ENCODE data around the gene ADCY7. TPM values are rescaled to one million over a fixed set of nuclear protein-coding genes. Genes with fewer than 3 reads are reported as not detected.

Gene ADCY7
- total RNA-seq, 1 donor from 2014 or later = 30.3 TPM

GRCh38 chr16:50304467-50305440 lies 38.4 kb downstream of the ADCY7 start:
- Histone ChIP-seq H4K20me1 (ENCODE audit: insufficient read depth, low read length) (no peaks in the 10 kb centered on the region), H3K4me2 (ENCODE audit: low read length) (no peak overlapping the region), H3K27me3 (ENCODE audit: insufficient read depth, low read length) (no peaks in the 10 kb centered on the region), H3K4me3 (ENCODE audit: insufficient read depth, low read depth, low read length) (no peak overlapping the region), H3K36me3 (ENCODE audit: insufficient read depth, low read length) (no peaks in the 10 kb centered on the region), H3K79me2 (ENCODE audit: insufficient read depth, low read length) (no peaks in the 10 kb centered on the region), H3K9me3 (ENCODE audit: insufficient read depth, low read depth, low read length) (no peaks in the 10 kb centered on the region), H3K4me1 (ENCODE audit: insufficient read depth, low read length) (peaks cover 20% of the 10 kb centered on the region), H2AFZ (ENCODE audit: low read depth, low read length) (no peak overlapping the region), H3K27ac (ENCODE audit: low read depth, low read length) (no peak overlapping the region), H3K9ac (ENCODE audit: low read length) (no peak overlapping the region)
- Mint-ChIP-seq H3K4me3 (ENCODE audit: unreplicated experiment) (no peak overlapping the region), H3K27me3 (ENCODE audit: low read depth, unreplicated experiment) (no peaks in the 10 kb centered on the region), H3K27ac (ENCODE audit: unreplicated experiment) (no peak overlapping the region), H3K9me3 (ENCODE audit: unreplicated experiment) (no peaks in the 10 kb centered on the region), H3K36me3 (ENCODE audit: low read depth, unreplicated experiment) (peaks cover 4% of the 10 kb centered on the region), H3K4me1 (ENCODE audit: low read depth, unreplicated experiment) (peaks cover 24% of the 10 kb centered on the region)
- DNase-seq (ENCODE audit: low read depth) (no peak), FAIRE-seq (no peak)
- no peak for TF ChIP-seq EZH2 (IDR thresholded peaks at IDR 0.05; ENCODE audit: insufficient read depth, low read length)
- TF ChIP-seq CTCF (IDR thresholded peaks at IDR 0.05; ENCODE audit: insufficient read depth, low read depth, low read length) = no peak

GRCh38 chr16:50305441-50306061 lies 39.2 kb downstream of the ADCY7 start:
- no peak overlapping the region for H3K27ac ChIP-seq (ENCODE audit: low read depth, low read length)
- Mint-ChIP-seq H3K4me3 (ENCODE audit: unreplicated experiment) (no peak overlapping the region), H3K9me3 (ENCODE audit: unreplicated experiment) (no peaks in the 10 kb centered on the region), H3K27ac (ENCODE audit: unreplicated experiment) (no peak overlapping the region), H3K27me3 (ENCODE audit: low read depth, unreplicated experiment) (no peaks in the 10 kb centered on the region), H3K4me1 (ENCODE audit: low read depth, unreplicated experiment) (peaks cover 30% of the 10 kb centered on the region), H3K36me3 (ENCODE audit: low read depth, unreplicated experiment) (peaks cover 8% of the 10 kb centered on the region)
- H3K4me2 ChIP-seq (ENCODE audit: low read length) = no peak overlapping the region
- FAIRE-seq (no peak), DNase-seq (ENCODE audit: low read depth) (no peak)
- no peaks in the 10 kb centered on the region for H3K27me3 ChIP-seq (ENCODE audit: insufficient read depth, low read length)
- no peak overlapping the region for H3K4me3 ChIP-seq (ENCODE audit: insufficient read depth, low read depth, low read length)
- TF ChIP-seq EZH2 (IDR thresholded peaks at IDR 0.05; ENCODE audit: insufficient read depth, low read length) = no peak
- TF ChIP-seq CTCF (IDR thresholded peaks at IDR 0.05; ENCODE audit: insufficient read depth, low read depth, low read length) = no peak
- peaks cover 20% of the 10 kb centered on the region for H3K4me1 ChIP-seq (ENCODE audit: insufficient read depth, low read length)
- H4K20me1 ChIP-seq (ENCODE audit: insufficient read depth, low read length) = no peaks in the 10 kb centered on the region
- no peak overlapping the region for H3K9ac ChIP-seq (ENCODE audit: low read length)
- H2AFZ ChIP-seq (ENCODE audit: low read depth, low read length) = no peak overlapping the region
- no peaks in the 10 kb centered on the region for H3K9me3 ChIP-seq (ENCODE audit: insufficient read depth, low read depth, low read length)
- no peaks in the 10 kb centered on the region for H3K79me2 ChIP-seq (ENCODE audit: insufficient read depth, low read length)
- H3K36me3 ChIP-seq (ENCODE audit: insufficient read depth, low read length) = no peaks in the 10 kb centered on the region
